ENCODE measurements around the gene MRPS31.
"Not testable (repeated sequence)": the region's sequence is repeated elsewhere in the genome, so short reads cannot be mapped to it uniquely, and the experiment has no call there.

Gene MRPS31

DNA sequence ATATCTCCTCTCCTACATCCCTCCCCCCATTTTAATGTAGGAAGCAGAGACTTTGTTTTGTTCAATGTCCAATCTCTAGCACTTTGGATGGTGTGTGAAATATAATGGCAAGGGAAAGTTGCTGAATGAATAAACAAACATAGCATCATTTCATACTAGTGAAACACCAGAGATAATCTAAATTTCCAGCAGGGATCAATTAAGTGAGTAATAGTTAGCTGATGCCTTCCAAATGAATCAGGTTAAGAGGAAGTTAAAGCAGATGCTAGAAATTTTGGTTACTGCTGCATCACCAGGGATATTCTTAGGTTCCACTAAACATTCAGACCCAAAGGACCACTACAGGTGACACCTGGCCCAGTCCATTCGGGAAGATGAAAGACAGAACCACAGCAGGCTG lies 8.1 kb downstream of the MRPS31 start:
- no peak for DNase-seq (ENCODE audit: low read depth in 2 of 2)

DNA sequence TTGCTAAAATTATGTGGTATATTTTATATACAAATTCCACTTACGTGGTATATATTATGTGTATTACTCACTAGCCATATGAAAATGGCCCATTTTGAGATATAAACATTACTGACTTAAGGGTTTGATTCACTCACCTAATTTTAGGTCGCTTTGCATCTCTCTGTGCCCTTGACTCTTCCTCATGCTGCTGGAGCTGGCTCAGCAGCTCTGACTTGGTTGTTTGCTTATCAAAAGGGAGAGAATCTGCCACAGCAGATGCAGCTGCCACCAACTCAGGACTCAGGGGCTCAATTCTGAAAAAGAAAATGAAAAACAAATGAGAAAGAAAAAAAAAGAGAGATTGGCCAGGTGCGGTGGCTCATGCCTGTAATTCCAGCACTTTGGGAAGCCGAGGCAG lies 12.2 kb downstream of the MRPS31 start:
- DNase-seq (ENCODE audit: low read depth in 2 of 2) = no peak

DNA sequence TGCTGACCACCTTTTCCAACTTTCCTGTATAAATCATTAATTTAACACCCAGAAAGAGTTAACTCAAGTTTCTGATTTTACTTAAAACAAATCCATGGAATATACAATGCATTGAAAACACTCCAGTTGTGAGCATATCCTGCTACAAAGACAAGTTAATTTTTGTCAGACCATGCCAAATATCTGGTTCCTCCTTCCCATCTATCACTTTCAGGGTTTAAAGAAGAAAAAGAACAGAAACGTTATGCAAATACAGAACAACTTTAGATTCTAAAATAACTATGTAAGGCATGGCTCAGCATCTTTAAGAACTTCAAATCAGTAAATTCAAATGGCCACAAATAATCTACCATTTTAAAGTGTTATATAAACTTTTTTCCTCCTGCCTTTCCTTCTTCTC lies 14.9 kb downstream of the MRPS31 start:
- DNase-seq (ENCODE audit: low read depth in 2 of 2) = no peak

DNA sequence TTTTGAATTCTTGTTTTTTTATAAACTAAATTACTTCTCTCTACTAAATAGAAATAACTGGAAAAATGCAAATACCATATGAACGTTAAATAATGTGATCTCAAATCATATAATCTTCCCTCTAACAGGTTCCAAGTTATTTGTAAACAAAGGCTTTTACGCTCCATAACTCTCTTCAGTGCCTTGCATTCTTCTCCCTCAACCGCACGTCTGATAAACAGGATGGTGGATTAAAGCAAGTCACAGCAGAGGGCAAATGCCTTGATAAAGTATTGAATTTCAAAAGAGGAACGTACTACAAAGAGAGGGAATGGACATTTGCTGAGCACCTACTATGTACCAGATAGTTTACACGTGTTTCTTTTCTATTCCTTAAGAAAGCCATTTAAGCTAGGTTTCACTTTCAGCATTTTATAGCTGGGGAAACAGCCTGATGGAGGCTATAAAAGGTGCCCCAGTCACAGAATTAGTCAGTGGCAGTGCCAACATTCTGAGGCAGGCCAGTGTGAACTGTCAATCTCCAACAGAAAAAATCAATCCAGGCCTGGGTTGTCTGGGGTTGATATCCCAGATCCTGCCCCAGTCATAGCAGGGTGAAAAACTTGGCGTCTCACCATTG lies 15.8 kb downstream of the MRPS31 start:
- no peak for DNase-seq (ENCODE audit: low read depth in 2 of 2)

DNA sequence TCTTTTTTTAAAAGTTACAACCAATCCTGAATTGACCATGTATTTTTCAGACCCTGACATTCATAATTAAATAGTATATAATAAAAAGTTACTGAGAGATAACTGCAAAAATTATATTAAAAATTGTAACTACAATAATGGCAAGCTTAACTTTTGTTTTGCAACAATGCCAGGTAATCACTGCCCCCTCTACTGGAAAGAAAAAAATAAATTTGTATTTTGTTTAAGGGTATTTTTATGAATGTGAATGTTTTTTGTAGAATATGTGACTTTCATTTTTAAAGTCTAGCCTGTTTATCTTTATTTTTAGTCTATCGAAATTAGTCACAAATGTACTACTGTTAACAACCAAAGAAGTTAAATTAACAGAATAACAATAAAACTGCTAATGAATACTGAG lies 21.7 kb downstream of the MRPS31 start:
- no peak for DNase-seq (ENCODE audit: low read depth in 2 of 2)

DNA sequence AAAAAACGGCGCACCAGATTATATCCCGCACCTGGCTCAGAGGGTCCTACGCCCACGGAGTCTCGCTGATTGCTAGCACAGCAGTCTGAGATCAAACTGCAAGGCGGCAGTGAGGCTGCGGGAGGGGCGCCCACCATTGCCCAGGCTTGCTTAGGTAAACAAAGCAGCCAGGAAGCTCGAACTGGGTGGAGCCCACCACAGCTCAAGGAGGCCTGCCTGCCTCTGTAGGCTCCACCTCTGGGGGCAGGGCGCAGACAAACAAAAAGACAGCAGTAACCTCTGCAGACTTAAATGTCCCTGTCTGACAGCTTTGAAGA lies 35.8 kb downstream of the MRPS31 start:
- not testable (repeated sequence) for DNase-seq (ENCODE audit: low read depth in 2 of 2)

DNA sequence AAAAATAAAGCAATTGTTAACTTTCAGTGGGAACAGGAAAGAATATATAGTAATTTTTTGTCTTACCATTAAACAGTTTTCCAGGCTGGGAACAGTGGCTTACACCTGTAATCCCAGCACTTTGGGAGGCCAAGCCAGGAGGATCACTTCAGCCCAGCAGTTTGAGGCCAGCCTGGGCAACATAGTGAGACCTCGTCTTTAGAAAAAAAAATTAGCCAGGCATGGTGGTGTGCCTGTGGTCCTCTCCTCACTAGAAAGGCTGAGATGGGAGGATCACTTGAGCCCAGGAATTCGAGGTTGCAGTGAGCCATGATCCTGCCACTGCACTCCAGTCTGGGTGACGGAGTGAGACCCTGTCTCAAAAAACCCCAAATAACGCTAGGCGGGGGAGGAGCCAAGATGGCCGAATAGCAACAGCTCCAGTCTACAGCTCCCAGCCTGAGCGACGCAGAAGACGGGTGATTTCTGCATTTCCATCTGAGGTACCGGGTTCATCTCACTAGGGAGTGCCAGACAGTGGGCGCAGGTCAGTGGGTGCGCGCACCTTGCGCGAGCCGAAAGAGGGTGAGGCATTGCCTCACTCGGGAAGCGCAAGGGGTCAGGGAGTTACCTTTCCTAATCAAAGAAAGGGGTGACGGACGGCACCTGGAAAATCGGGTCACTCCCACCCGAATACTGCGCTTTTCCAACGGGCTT lies 36.3 kb downstream of the MRPS31 start:
- DNase-seq (ENCODE audit: low read depth in 2 of 2) = not testable (repeated sequence)

DNA sequence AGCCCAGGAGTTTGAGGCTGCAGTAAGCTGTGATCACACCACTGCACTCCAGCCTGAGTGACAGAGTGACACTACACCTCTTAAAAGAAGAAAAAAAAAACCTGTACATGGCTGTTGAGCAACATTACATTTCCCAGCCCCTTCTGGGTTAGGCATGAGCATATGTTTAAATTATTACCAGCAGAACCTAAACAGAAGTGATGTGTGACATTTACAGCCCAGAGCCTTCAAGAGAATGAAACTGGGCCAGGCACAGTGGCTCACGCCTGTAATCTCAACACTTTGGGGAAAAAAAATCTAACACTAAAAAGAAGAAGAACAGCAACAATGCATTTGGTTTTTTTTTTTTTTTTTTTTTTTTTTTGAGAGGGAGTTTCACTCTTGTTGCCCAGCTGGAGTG lies 38.3 kb downstream of the MRPS31 start:
- no peak for DNase-seq (ENCODE audit: low read depth in 2 of 2)

DNA sequence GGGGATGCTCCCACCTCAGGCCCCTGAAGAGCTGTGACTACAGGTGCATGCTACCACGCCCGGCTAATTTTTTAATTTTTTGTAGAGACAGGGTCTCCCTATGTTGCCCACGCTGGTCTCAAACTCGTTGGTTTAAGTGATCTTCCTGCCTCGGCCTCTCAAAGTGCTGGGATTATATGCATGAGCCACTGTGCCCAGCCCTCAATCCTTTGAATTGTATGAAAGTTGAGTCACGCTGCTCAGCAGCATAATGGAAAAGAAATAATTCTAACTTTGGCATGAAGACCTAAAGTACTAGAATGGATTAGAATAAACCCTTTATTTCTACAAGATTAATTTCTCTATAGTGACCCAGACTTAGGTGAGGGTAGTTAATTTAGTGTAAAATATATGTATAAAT lies 42.4 kb downstream of the MRPS31 start:
- DNase-seq (ENCODE audit: low read depth in 2 of 2) = no peak

DNA sequence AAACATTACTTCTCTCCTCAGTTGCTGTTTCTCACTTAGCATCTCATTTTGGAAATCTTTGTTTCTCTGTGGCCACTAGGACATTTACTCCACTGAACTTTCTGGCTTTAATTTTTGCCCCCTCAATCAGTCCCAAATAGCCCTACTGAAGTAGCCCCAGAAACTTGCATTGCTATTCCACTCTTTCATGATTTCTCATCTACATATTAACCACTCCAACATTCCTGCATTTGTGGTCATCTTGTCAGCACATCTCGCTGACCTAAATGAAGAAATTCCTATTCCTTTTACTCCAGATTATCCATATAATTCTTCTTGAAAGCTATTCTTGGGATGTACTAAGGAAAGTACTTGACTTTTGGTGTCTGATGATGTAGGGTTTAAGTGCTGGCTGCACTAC lies 56.6 kb downstream of the MRPS31 start:
- not testable (repeated sequence) for DNase-seq (ENCODE audit: low read depth in 2 of 2)

DNA sequence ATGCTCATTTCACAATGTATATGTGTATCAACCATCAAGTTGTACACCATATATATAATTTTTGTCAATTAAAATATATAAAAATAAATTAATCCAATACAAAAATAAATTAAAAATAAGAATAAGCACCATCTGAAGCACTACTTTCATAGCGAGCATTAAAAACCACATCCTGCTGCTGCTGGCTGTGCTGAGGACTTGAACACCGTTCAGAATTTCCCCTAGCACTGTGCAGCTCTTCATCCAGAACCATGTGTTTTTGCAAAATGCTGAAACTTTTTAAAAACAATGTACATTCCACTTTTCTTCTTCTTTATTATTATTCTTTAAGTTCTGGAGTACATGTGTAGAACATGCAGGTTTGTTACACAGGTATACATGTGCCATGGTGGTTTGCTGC lies 64.6 kb downstream of the MRPS31 start:
- DNase-seq (ENCODE audit: low read depth in 2 of 2) = no peak

DNA sequence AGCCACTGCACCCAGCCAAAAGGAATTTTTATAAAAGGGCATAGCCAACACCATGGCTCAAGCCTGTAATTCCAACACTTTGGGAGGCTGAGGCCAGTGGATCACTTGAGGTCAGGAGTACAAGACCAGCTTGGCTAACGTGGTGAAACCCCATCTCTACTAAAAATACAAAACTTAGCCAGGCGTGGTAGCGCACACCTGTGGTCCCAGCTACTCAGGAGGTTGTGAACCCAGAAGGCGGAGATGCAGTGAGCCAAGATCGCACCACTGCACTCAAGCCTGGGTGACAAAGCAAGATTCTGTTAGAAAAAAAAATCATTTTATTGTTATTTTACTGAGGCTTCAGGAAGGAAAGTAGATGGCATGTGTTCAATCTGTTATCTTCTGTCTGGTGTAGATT lies 73.3 kb downstream of the MRPS31 start:
- DNase-seq (ENCODE audit: low read depth in 2 of 2) = no peak

DNA sequence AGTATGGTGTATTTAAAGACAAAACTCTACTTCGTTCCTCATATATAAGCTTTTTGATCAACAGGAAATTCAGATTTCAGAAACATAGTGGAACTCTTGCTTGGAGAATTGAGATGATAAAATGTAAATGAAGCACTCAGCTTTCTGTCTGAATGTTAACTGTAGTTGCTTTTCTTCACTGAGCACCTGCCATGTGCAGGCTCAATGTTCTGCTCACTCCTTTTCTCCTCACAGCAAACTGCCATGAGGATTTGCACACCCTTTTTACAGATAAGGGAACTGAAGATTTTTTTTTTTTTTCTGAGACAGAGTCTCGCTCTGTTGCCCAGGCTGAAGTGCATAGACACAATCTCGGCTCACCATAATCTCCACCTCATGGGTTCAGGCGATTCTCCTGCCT lies 76.6 kb downstream of the MRPS31 start:
- no peak for DNase-seq (ENCODE audit: low read depth in 2 of 2)

DNA sequence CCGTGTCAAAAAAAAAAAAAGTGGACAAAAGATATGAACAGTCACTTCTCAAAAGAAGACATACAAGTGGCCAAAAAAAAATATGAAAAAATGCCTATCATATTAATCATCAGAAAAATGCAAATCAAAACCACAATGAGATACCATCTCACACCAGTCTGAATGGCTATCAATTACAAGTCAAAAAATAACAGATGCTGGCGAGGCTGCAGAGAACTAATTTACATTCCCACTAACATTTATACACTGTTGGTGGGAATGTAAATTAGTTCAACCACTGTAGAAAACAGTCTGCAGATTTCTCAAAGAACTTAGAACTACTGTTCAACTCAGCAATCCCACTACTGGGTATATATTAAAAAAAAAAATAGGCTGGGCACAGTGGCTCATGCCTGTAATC lies 78.0 kb downstream of the MRPS31 start:
- DNase-seq (ENCODE audit: low read depth in 2 of 2) = no peak

DNA sequence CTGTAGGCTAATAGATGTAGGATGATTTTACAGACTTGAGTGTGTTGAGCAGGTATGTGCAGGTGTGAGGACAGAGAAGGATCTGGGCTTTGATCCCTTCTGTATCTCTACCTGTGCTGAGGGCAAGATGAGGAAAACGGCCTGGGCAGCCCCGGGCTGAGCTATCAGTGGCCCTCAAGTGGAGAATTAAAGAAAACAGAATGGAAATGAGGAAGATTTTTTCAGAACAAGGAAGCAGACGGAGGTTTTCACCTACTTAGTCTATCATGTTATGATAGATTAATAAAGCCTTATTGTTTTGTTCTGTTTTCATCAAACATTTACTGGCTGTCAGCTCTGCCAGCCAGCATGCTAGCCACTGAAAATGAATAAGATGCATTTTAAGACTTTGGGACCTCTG lies 82.2 kb downstream of the MRPS31 start:
- no peak for DNase-seq (ENCODE audit: low read depth in 2 of 2)

DNA sequence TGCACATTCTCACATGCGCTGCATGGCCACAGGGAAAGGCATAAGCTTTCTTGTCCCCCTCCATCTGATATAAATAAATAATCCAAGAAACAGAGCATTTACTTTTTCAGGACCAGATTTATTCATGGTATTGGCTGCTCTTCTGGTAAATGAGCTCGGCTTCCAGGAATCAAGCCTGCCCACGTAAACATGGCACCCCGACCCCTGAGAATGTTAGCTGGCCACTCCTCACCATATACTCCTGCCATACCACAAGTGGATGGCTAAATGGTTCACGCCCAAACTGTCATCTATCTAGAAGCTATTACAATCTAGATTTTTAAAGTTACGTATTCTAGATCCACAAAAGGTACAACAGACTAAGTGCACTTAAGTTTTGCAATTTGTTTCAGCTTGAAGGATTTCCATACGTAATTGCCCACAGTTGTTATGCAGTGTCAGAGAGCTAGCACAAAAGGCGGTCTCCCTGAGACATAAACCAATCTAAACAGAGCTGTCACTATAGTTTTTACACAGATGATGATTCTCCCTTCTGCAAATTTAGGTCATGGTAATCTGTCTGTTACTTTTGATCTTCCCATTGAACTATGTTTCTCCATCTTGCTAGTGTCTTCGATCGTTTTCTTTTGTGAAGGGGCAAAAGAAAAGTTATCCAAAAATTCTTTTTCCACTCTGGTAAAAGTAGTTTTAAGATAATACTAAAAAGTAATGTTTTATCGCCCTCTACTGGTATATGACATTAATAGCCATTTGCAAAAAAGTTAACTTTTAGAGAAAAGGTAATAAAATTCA lies 88.3 kb downstream of the MRPS31 start:
- DNase-seq (ENCODE audit: low read depth in 2 of 2) = no peak

DNA sequence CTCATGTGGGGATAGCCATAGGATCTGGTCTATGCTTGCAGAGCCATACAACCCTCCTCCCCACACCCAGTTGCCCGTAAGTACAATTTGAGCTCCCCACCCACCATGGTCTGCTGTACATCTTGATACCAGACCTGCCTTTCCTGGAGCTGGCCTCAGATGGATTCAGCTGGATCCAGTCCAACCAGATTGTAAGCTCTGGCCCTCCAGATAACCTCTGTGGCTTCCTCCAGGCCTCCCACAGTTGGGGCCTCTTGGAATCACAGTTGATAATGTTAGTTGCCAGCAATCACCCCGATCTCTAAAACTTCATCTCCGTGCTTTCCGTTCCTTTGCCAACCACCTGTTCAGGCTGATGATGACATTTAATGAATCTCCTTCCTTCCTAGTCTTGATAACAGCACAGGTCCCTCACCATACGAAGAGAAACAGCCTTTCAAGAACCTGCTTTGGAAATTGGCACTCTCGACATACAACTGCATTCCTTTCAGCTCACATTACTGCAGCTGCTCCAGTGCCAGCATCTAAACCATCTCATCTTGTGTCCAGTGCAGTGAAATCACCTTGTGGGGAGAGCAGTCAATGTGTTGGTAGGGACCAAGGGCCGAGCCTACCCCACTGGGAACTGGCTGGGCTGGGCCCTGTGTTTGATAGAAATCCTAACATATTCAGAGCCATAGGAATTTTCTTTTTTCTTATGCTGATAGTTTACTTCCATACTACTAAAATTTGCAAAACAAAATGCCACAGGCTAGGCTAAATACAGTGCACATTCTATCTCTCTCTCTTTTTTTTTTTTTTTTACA lies 89.4 kb downstream of the MRPS31 start:
- DNase-seq (ENCODE audit: low read depth in 2 of 2) = no peak

DNA sequence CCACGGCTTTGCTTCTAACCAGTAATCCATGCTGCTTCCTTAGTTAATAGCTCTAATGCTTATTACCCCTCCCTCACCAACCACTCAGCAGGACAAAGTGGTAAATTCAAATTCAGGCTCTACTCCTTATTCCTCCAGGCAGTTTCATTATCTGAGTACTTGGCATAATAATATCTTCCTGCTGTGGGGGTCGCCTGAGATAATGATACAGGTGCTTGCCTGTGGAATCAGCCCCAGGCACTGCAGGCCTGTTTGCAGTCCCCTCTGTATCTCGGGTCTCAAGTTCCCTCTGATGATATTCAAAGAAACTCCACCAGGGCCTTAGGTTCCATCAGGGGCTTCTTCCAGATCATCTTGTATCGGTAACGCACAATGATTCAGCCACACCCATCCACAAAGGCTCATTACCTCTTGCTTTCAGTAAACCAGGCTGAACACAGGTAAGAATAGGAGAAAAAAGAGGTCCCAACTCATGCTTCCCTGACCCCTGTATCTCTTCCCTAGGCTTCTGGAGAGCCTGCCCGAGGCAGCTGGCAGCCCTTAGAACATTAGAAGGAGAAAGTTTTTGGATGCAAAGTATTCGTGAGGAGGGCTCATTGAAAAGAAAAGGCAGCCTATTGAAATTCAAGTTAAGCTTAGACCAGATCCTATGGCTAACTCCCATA lies 90.2 kb downstream of the MRPS31 start:
- DNase-seq (ENCODE audit: low read depth in 2 of 2) = no peak

DNA sequence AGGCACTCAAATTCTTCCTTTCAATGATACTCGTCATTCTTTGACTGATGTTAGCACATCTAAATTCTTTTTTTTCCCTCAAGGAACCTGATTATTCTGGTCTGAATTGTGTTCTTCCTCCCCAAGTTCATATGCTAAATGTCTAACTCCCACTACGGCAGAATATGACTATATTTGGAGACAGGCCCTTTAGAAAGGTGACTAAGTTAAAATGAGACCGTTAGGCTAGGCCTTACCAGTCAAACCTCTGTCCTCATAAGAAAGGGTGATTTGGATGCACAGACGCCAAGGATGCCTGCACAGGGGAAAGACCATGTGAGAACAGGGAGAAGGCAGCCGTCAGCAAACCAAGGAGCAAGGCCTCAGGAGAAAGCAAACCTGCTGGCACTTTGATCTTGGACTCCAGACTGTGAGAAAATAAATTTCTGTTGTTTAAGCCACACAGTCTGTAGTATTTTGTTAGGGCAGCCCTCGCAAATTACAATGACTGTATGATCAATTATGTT lies 91.5 kb downstream of the MRPS31 start:
- no peak for DNase-seq (ENCODE audit: low read depth in 2 of 2)

Data from stimulated activated CD4-positive, alpha-beta T cell treated with anti-CD3 and anti-CD28 coated beads, Interleukin-15, amount 100 ng/mL, for 48 hours (primary cell).